ENCODE data around the gene CBX4. TPM values are rescaled to one million over a fixed set of nuclear protein-coding genes. Genes with fewer than 3 reads are reported as not detected.

The CBX4 gene
- total and polyA plus RNA-seq, 3 donors from 2014 or later = 11.5 to 35.9 (median 23.5) TPM

- 1% methylated on average over 70 of the region's 89 CpGs; no CpG with 5 or more reads in 1 of the 2 donors for WGBS, 2 donors
- TF ChIP-seq CTCF (IDR thresholded peaks at IDR 0.05) (no peak), POLR2A (IDR thresholded peaks at IDR 0.05) (no peak)
- DNase-seq = no peak
- Histone ChIP-seq H3K36me3 (ENCODE audit: low read depth, missing control alignments) (no peaks in the 10 kb centered on the region), H3K9me3 (no peaks in the 10 kb centered on the region), H3K27ac (peak overlapping the region; percentile 57 to 79), H3K4me3 (peak overlapping the region; percentile 71 to 80), H3K4me1 (peaks cover 36% of the 10 kb centered on the region), H3K27me3 (peaks cover 6% of the 10 kb centered on the region)
- intact Hi-C loops (cut with DNase I; ENCODE audit: low total_unique reads) = loop anchor here (5.0 kb wide), 1 partner anchor 45 kb away; no protein-coding TSS in a partner anchor
Observed at GRCh38 chr17:79797492-79798298, 41.5 kb downstream of the CBX4 start.

GRCh38 chr17:79796763-79797491 is 42.3 kb downstream of the CBX4 start, which contains the start of gene CBX8:
TSS of gene CBX8 (minus strand) at chr17:79797077. CDS start at chr17:79796998, 79 bp downstream.
- H3K4me3 ChIP-seq = peak within 1 kb of the TSS; percentile 71 to 80
- H3K27ac ChIP-seq = peak within 1 kb of the TSS; percentile 74 to 79
- peaks cover 36% of the 10 kb centered on the region for H3K4me1 ChIP-seq
- peaks cover 6% of the 10 kb centered on the region for H3K27me3 ChIP-seq
- TF ChIP-seq POLR2A (IDR thresholded peaks at IDR 0.05) (no peak), CTCF (IDR thresholded peaks at IDR 0.05) (peak in 1 of 3 experiments; percentile 31)
- intact Hi-C loops (cut with DNase I; ENCODE audit: low total_unique reads) = loop anchor here (5.0 kb wide), 1 partner anchor 45 kb away; no protein-coding TSS in a partner anchor
- H3K36me3 ChIP-seq (ENCODE audit: low read depth, missing control alignments) = no peaks in the 10 kb centered on the region
- 1 to 2% methylated on average over 15 to 77 of the region's 79 CpGs for WGBS, 2 donors
- H3K9me3 ChIP-seq = no peaks in the 10 kb centered on the region
- DNase-seq = peak; percentile 99

- TF ChIP-seq CTCF (IDR thresholded peaks at IDR 0.05) = no peak
- TF ChIP-seq POLR2A (IDR thresholded peaks at IDR 0.05) = no peak
- Histone ChIP-seq H3K9me3 (no peaks in the 10 kb centered on the region), H3K27me3 (peaks cover 8% of the 10 kb centered on the region), H3K4me3 (peak overlapping the region; percentile 62 to 80), H3K4me1 (peaks cover 36% of the 10 kb centered on the region), H3K27ac (peak overlapping the region; percentile 74 to 79), H3K36me3 (ENCODE audit: low read depth, missing control alignments) (no peaks in the 10 kb centered on the region)
- no peak for DNase-seq
- 1 to 7% methylated on average over 13 to 18 of the region's 19 CpGs for WGBS, 2 donors
- intact Hi-C loops (cut with DNase I; ENCODE audit: low total_unique reads) = loop anchor here (5.0 kb wide), 1 partner anchor 46 kb away; no protein-coding TSS in a partner anchor
Observed at GRCh38 chr17:79796444-79796762, 42.8 kb downstream of the CBX4 start.

- Histone ChIP-seq H3K36me3 (ENCODE audit: low read depth, missing control alignments) (no peaks in the 10 kb centered on the region), H3K27ac (no peak overlapping the region), H3K9me3 (no peaks in the 10 kb centered on the region), H3K27me3 (peaks cover 6% of the 10 kb centered on the region), H3K4me3 (peak overlapping the region; percentile 62 to 80), H3K4me1 (peaks cover 32% of the 10 kb centered on the region)
- DNase-seq = no peak
- no peak for TF ChIP-seq CTCF (IDR thresholded peaks at IDR 0.05)
- intact Hi-C loops (cut with DNase I; ENCODE audit: low total_unique reads) = loop anchor here (5.0 kb wide), 1 partner anchor 46 kb away; no protein-coding TSS in a partner anchor
- 44% methylated on average over 8 of the region's 8 CpGs for whole genome bisulfite sequencing, 2 donors
Observed at GRCh38 chr17:79795795-79796443, 43.3 kb downstream of the CBX4 start.
